HG02623 (cell line): ENCODE results near the gene SIDT2.
"Not testable (repeated sequence)": the region's sequence is repeated elsewhere in the genome, so short reads cannot be mapped to it uniquely, and the experiment has no call there.

Experiments
- ATAC-seq: cut with Tn5 transposase; IDR thresholded peaks from one replicate; pipeline ENCODE4 v1.9.1; 2021; ENCODE audit warnings: moderate library complexity; ENCODE audit not compliant: unreplicated experiment

SIDT2 gene

DNA sequence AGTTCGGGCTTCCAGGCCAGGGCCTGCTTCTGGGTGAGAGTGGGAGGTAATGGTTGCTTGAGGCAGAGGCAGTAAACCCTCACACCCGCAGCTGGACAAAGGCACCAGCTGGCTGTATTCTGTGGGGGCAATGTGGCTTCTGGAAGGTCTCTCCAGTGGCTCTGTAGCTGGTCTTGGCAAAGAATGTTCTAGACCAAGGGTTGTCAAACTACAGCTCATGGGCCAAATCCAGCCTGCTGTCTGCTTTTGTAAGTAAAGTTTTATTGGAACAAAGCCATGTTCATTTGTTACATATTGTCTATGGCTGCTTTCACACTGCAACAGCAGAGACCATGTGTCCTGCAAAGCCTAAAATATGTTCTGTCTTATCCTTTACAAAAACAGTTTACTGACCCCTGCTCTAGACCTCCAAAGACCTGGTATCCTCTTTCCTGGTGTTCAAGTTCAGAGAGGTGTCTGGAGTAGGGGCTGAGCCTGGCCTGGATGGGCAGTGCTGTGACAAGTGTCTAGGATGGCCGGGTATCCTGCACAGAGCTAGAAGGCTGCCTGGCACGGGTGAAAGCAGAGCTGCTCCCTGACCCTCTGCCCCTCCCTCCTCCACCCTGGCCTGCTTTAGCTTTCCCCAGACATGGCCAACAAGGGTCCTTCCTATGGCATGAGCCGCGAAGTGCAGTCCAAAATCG, 24.0 kb downstream of the SIDT2 start:
- no peak for ATAC-seq

GRCh38 chr11:117203069-117203407, 24.5 kb downstream of the SIDT2 start:
- ATAC-seq, result no peak

DNA sequence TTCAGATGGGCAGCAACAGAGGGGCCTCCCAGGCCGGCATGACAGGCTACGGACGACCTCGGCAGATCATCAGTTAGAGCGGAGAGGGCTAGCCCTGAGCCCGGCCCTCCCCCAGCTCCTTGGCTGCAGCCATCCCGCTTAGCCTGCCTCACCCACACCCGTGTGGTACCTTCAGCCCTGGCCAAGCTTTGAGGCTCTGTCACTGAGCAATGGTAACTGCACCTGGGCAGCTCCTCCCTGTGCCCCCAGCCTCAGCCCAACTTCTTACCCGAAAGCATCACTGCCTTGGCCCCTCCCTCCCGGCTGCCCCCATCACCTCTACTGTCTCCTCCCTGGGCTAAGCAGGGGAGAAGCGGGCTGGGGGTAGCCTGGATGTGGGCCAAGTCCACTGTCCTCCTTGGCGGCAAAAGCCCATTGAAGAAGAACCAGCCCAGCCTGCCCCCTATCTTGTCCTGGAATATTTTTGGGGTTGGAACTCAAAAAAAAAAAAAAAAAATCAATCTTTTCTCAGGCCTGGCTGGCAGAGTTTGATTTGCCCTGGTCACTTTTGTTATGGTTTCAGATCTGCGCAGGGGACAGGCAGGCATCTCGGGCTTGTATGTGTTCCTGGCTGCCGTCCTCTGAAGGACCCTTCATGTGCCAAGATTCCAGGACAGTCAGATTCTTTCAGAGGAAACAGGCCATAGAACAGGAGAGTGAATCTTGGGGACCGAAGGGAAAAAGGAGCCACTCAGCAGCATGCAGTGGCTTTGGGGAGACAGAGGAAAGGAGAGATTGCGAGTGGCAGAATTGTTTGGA, 25.9 kb downstream of the SIDT2 start:
- no peak for ATAC-seq

- ATAC-seq, result no peak
These were observed 26.8 kb downstream of the SIDT2 start for GRCh38 chr11:117205211-117205818.

DNA sequence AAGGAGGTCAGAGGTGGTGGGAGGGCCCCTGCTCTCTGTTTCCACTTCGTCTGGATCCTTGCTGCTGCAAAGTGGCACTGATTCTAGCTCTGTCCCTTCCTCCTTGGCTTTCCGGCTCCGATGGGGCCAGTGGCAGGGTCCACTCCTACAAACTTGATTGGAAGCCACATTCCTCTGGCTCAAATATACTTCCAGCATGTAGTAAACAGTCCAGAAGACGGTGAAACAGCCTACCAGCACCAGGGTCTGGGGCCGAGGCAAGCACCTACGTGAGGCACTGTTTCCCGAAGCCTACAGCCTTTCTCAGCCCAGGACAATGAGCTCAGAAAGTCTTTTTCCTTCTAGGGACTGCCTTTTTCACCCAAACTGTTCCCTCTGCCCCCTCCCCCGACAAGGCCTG, 27.6 kb downstream of the SIDT2 start:
- ATAC-seq, result not testable (repeated sequence)

GRCh38 chr11:117206859-117207258, 28.3 kb downstream of the SIDT2 start:
- ATAC-seq, result not testable (repeated sequence)

GRCh38 chr11:117207481-117207880, 28.9 kb downstream of the SIDT2 start:
- ATAC-seq, result not testable (repeated sequence)

DNA sequence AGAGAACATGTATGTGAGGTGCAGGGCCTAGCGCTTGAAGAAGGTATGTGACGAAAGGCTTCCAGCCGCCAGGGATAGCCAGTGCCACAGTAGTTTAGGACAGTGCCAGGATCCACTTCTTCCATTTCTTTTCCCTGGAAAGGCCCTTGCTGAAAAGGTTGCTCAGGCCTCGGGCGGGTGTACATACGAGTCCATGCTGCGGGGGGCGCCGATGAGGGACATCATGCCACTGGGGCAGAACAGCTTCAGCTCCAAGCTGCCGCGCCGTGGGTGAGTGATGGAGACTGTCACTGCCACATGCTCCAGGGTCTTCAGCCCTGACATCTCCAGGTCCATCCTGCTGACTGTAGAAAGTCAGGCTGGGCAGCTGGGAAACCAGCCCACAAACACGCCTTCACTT, 30.2 kb downstream of the SIDT2 start:
- ATAC-seq, result not testable (repeated sequence)

DNA sequence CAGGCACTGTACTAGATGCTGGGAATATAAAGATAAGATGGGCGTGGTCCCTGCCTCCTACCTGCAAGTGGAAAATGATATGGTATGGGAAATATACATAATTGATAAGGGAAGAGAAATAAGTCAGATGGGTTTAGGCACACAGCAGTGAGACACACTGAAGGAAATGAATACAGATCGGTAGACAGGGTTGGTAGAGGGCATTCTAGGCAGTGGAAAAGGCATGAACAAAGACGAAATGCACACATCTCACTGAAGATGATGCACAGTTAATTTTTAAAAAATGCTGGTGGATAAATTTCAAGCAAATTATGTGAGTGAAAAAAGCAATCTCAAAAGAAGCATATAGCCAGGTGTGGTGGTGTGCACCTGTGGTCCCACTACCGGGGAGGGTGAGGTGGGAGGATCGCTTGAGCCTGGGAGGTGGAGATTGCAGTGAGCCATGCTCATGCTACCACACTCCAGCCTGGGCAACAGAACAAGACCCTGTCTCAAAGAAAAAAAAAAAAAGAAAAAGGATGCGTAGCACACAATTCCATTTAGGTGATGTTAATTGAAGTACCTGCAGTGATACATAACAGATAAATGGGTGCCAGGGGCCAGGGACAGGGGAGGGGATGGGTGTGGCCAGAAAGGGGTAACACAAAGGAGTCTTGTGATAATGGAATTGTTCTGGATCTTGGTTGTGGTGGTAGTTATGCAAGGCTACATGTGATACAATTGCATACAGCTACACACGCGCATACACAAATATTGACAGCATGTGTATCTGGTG, 31.0 kb downstream of the SIDT2 start:
- not testable (repeated sequence) for ATAC-seq

- no peak for ATAC-seq
These were observed 32.1 kb downstream of the SIDT2 start for GRCh38 chr11:117210620-117211019.

GRCh38 chr11:117212697-117213355, 34.3 kb downstream of the SIDT2 start:
- no peak for ATAC-seq

DNA sequence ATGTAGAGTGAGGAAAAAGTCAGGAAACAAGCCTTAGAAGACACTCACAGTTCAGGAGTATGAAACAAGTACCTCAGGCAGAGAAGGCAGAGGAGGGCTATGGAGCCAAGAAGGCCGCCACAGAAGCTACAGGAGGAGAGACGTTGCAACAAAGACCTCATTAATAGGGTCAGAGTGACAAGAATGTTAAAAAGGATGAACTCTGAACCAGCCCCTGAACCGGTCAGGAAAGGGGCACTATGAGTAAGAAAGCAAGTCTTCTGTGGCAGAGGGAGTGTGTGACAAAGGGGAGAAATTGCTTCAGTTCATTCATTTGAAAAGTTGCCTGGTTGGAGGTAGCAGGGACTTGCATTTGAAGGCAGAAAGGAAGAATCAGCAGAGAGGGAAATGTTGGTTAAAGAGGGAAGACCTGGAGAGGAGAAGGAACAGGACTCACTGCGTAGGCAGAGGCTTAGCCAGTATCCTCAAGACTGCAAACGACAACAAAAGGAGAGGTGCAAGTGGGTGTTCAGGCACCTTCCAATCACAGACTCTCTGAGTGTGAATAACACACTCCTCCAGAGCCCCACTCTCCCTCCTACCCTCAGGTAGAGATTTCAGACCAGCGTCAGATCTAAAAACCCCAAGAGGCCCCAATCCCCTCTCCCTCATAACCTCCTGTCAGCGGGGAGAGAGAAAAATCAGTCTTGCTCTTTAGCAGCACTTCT, 36.0 kb downstream of the SIDT2 start:
- ATAC-seq, result no peak

- no peak for ATAC-seq
These were observed 38.9 kb downstream of the SIDT2 start for GRCh38 chr11:117217141-117218084.

DNA sequence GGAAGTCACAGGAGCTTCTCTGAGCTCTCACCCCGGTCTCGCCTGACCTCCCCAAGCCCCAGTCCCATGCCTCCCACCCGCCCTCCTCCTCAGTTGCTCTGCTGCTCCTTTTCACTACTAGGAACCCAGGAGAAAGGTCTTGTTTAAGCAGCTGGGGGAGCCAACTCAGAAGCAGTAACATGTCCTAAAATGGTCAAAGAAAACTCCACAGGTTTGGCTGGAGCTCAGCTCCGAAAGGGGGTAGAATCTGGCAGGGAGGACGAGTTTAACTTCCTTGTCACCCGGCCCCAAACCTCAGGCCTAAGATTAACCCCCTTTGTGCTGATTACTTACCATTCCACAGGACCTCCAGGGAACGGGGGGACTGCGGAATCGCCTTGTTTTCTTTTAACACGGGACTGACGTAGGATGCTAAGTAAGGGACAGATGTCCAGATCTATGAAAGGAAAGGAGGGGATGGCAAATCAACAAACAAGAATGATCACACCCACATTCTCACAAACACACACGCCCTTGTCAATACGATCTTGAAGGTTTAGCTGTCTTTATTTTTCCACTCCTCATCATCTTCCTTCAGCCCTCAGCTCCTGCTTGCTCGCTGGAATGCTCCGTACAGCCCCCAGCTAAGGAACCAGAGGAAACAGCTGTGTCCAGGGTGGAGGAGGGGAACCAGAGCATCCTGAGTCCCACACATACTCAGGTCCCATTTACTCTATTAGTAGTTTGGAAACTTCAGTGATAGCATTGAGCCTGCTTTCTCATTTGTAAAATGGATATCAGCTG, 39.8 kb downstream of the SIDT2 start:
- no peak for ATAC-seq

DNA sequence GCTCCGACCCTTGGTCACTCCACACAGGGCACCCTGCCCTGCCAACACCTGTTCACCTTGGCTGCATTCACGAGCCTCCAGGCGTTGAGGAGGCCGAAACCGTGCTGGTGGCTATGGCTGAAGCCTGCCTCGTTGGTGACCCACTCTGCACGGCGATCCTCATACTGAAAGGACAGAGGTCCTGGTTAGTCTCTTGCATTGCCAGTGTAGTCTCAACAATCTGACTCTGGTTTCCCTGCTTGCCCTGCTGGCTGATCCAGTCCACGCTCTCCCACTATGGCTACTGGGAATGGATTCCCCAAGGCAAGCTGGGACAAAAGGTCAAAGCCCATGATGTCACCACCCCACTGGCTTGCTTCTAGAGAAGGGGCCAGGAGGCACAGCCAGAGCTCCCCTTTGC, 40.5 kb downstream of the SIDT2 start:
- ATAC-seq, result no peak

- ATAC-seq, result no peak
These were observed 40.9 kb downstream of the SIDT2 start for GRCh38 chr11:117219455-117219854.

DNA sequence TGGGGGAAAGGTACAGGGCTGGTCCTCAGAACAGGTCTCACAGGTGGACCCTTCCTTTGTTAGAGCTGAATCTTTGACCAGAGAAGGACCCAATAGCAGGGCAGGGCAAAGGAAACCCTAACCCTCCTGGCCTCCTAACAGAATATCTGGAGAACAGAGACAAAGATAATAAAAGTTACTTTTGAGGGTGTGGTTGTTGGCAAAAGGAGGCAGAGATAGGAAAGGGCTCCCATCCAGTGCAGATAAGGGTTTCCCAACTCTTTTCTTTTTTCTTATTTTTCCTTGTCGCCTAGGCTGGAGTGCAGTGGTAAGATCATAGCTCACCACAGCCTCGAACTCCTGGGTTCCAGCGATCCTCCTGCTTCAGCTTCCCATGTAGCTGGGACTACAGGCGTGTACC, 41.5 kb downstream of the SIDT2 start:
- no peak for ATAC-seq

GRCh38 chr11:117220568-117220967, 42.0 kb downstream of the SIDT2 start:
- no peak for ATAC-seq
